GM23338 (cell line): ENCODE measurements around the gene SPP2.

Experiments
- CREB1 ChIP-seq: fragments of 250-450 bp; sonication (Bioruptor Pico); IDR thresholded peaks from 2 replicates; pipeline ENCODE4 v1.5.0; 2020; ENCODE audit warnings: low read depth, mild to moderate bottlenecking, moderate library complexity
- CTCF ChIP-seq, 2 experiments: fragments of 200-600 bp in 1 of 2; sonication (generic) in 1 of 2; conservative IDR thresholded peaks; 2 replicates each; pipeline versions ENCODE4 v1.5.1 to v1.6.1; 2016 to 2017; ENCODE audit warnings: antibody characterized with exemption in 2 of 2, low read depth in 2 of 2, mild to moderate bottlenecking in 2 of 2, moderate library complexity in 1 of 2
- ETS1 ChIP-seq: IDR thresholded peaks from 2 replicates; pipeline ENCODE4 v1.6.1; 2016; ENCODE audit warnings: antibody characterized with exemption
- EZH2 ChIP-seq: fragments of 200-600 bp; sonication (generic); IDR thresholded peaks from one replicate; pipeline ENCODE4 v1.8.0; 2017; ENCODE audit warnings: antibody characterized with exemption, mild to moderate bottlenecking, low read depth; ENCODE audit not compliant: unreplicated experiment
- EZH2phosphoT487 ChIP-seq: fragments of 200-600 bp; sonication (generic); IDR thresholded peaks from one replicate; pipeline ENCODE4 v1.8.1; 2018; ENCODE audit warnings: antibody characterized with exemption; ENCODE audit not compliant: unreplicated experiment
- JUNB ChIP-seq: IDR thresholded peaks from one replicate; pipeline ENCODE4 v1.6.1; 2016; ENCODE audit warnings: antibody characterized with exemption; ENCODE audit not compliant: unreplicated experiment
- POLR2AphosphoS5 ChIP-seq: IDR thresholded peaks from 2 replicates; pipeline ENCODE4 v1.6.1; 2016; ENCODE audit warnings: antibody characterized with exemption, low read depth
- STAT1 ChIP-seq: IDR thresholded peaks from one replicate; pipeline ENCODE4 v1.6.1; 2016; ENCODE audit warnings: antibody characterized with exemption; ENCODE audit not compliant: unreplicated experiment
- TF ChIP-seq, protein P1 (sequence below): IDR thresholded peaks from one replicate; pipeline ENCODE4 v1.6.1; 2018; ENCODE audit warnings: antibody characterized with exemption; ENCODE audit not compliant: unreplicated experiment

GRCh38 chr2:234003972-234004617, 46.4 kb upstream of the SPP2 start:
- TF ChIP-seq POLR2AphosphoS5 (no peak), CTCF (conservative IDR thresholded peaks at IDR 0.05; ENCODE audit: low read depth in 2 of 2) (no peak), EZH2 (no peak), STAT1 (no peak), JUNB (no peak), EZH2phosphoT487 (no peak), CREB1 (CRISPR knock-in tag) (no peak), ETS1 (no peak)
- TF ChIP-seq, protein P1, sequence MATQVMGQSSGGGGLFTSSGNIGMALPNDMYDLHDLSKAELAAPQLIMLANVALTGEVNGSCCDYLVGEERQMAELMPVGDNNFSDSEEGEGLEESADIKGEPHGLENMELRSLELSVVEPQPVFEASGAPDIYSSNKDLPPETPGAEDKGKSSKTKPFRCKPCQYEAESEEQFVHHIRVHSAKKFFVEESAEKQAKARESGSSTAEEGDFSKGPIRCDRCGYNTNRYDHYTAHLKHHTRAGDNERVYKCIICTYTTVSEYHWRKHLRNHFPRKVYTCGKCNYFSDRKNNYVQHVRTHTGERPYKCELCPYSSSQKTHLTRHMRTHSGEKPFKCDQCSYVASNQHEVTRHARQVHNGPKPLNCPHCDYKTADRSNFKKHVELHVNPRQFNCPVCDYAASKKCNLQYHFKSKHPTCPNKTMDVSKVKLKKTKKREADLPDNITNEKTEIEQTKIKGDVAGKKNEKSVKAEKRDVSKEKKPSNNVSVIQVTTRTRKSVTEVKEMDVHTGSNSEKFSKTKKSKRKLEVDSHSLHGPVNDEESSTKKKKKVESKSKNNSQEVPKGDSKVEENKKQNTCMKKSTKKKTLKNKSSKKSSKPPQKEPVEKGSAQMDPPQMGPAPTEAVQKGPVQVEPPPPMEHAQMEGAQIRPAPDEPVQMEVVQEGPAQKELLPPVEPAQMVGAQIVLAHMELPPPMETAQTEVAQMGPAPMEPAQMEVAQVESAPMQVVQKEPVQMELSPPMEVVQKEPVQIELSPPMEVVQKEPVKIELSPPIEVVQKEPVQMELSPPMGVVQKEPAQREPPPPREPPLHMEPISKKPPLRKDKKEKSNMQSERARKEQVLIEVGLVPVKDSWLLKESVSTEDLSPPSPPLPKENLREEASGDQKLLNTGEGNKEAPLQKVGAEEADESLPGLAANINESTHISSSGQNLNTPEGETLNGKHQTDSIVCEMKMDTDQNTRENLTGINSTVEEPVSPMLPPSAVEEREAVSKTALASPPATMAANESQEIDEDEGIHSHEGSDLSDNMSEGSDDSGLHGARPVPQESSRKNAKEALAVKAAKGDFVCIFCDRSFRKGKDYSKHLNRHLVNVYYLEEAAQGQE, result no peak
